ENCODE measurements around the gene PLCD3.

GRCh38 chr17:45121055-45121454 lies 11.3 kb downstream of the PLCD3 start:
- TF ChIP-seq CTCF (IDR thresholded peaks at IDR 0.05): no peak
- no peak for TF ChIP-seq RXRA (IDR thresholded peaks at IDR 0.05; ENCODE audit: borderline replicate concordance, low read depth)
- no peak for TF ChIP-seq POLR2AphosphoS5 (IDR thresholded peaks at IDR 0.05; ENCODE audit: low read depth, low read length)
- TF ChIP-seq CHD2 (IDR thresholded peaks at IDR 0.05; ENCODE audit: low read length, partially characterized antibody): no peak
- no peak for TF ChIP-seq GABPA (IDR thresholded peaks at IDR 0.05; ENCODE audit: low read depth)
- TF ChIP-seq FOXJ3 (CRISPR knock-in tag; IDR thresholded peaks at IDR 0.05): no peak
- TF ChIP-seq RAD21 (IDR thresholded peaks at IDR 0.05; ENCODE audit: low read length): no peak
- no peak for TF ChIP-seq FOXM1 (IDR thresholded peaks at IDR 0.05; ENCODE audit: low read depth)
- no peak for TF ChIP-seq RFX5 (IDR thresholded peaks at IDR 0.05; ENCODE audit: low read length)
- TF ChIP-seq MXI1 (IDR thresholded peaks at IDR 0.05; ENCODE audit: low read depth, low read length): no peak
- TF ChIP-seq EP300 (IDR thresholded peaks at IDR 0.05; ENCODE audit: borderline replicate concordance in 1 of 2, low read depth in 1 of 2, low read length in 1 of 2): no peak
- TF ChIP-seq MAX (IDR thresholded peaks at IDR 0.05; ENCODE audit: low read depth): no peak
- no peak for TF ChIP-seq YY1 (IDR thresholded peaks at IDR 0.05; ENCODE audit: low read depth)
- TF ChIP-seq TEAD4 (IDR thresholded peaks at IDR 0.05; ENCODE audit: borderline replicate concordance, insufficient read depth): no peak
